Fibroblast of mammary gland (primary cell): ENCODE results near the gene ASCC2.

Experiments
- DNase-seq: peaks from one replicate; pipeline ENCODE4 v3.0.0-alpha.2; 2010; ENCODE audit warnings: low read depth
- H3K4me3 ChIP-seq: 2 replicates; pipeline ENCODE4 v1.5.1; 2011; ENCODE audit warnings: low read depth, mild to moderate bottlenecking, low read length, moderate library complexity; ENCODE audit not compliant: control insufficient read depth
- TF ChIP-seq, protein P1 (sequence below): conservative IDR thresholded peaks from 2 replicates; pipeline ENCODE4 v1.5.1; 2011; ENCODE audit warnings: low read depth, low read length, inconsistent platforms; ENCODE audit not compliant: control insufficient read depth, insufficient read depth

ASCC2 gene

DNA sequence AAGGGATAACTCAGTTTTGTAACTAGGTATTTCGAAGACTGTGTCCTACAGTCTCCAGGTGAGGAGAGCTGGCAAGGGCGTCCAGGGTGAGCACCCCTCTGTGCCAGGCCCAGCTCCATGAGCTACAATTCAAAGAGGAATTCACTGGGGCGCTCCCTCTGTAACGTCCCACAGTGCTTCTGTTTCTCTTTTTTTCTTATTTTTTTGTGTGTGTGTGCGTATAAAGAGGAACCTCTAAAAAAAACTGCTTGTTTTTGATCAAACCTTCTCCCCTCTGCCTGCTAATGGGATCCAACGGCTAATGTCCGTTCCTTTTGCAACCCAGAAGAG lies 17.1 kb downstream of the ASCC2 start:
- DNase-seq, result no peak
- TF ChIP-seq, protein P1, sequence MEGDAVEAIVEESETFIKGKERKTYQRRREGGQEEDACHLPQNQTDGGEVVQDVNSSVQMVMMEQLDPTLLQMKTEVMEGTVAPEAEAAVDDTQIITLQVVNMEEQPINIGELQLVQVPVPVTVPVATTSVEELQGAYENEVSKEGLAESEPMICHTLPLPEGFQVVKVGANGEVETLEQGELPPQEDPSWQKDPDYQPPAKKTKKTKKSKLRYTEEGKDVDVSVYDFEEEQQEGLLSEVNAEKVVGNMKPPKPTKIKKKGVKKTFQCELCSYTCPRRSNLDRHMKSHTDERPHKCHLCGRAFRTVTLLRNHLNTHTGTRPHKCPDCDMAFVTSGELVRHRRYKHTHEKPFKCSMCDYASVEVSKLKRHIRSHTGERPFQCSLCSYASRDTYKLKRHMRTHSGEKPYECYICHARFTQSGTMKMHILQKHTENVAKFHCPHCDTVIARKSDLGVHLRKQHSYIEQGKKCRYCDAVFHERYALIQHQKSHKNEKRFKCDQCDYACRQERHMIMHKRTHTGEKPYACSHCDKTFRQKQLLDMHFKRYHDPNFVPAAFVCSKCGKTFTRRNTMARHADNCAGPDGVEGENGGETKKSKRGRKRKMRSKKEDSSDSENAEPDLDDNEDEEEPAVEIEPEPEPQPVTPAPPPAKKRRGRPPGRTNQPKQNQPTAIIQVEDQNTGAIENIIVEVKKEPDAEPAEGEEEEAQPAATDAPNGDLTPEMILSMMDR, result no peak
- no peak overlapping the region for H3K4me3 ChIP-seq

DNA sequence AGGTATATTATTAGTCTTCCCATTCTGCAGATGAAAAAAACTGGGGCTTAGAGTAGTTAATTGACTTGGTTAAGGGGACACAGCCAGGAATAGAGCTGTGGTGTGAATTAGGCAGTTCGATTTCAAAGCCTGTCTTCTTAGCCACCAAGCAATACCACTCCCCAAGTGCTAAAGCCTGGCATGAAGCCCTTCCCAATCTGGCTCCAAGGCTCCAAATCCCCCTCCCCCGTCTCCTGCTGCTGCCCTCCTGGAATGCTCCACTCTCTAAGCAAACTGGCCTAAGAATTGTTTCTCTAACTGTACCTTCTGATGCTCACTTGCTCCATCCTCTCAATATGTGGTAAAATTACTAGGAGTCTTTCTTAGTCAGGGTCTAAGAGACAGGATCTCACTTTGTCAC lies 18.6 kb downstream of the ASCC2 start:
- DNase-seq, result no peak
- TF ChIP-seq, protein P1, result no peak
- no peak overlapping the region for H3K4me3 ChIP-seq

DNA sequence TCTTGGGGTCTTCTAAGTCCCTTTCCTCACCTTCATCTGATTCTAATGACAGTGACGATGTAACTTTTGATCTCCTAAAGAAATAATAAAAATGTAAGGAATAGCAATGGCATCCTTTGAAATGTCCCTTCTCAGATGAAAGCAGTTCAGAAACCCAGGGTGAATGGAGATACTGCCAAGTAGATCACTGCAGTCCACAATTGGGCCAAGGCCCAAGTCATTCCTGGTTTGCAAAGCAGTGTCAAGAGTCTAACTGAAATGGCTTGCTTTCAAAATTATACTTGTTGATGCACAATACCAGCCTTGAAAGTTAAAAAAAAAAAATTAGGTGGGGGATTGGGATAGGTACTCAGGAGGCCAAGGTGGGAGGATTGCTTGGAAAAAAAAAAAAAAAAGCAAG lies 20.4 kb downstream of the ASCC2 start:
- no peak overlapping the region for H3K4me3 ChIP-seq
- DNase-seq, result no peak
- TF ChIP-seq, protein P1, result no peak

DNA sequence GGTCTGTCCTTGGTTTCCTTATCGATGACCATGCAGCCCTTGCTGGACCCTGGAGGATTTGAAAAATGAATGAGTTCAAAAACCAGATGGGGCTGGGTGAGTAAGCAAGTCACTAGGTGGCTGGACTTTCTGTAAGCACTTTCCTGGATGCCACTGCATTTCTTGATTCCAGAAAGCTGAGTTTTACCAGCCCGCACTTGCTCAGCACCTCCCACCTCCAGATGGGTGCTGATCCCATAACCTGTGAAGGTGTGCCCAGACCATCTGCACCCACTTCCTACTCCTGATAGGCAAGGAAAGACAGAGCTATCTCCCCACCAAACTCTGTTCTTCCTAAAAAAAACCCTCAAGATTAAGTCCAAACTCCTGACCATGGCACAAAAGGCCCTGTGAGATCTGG lies 21.1 kb downstream of the ASCC2 start:
- TF ChIP-seq, protein P1, result no peak
- DNase-seq, result no peak
- H3K4me3 ChIP-seq, result no peak overlapping the region

DNA sequence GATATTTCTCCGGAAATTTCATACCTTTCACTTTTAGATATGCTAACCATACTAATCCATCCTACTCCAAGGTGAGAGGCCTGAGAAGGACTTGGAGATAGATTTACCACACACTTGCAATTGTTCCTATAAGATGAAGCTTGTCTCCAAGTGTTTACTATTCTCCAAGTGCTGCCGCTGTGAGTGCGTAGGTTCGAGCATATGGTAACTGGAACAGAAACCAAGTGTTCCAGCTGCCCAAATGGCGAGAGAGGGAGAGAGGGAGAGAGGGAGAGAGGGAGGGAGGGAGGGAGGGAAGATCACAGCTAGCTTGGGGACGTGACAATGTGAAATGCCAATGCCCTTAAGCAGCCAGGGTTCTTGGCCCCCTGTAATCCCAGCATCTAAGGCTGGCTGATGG lies 21.5 kb downstream of the ASCC2 start:
- TF ChIP-seq, protein P1, result no peak
- DNase-seq, result no peak
- no peak overlapping the region for H3K4me3 ChIP-seq

DNA sequence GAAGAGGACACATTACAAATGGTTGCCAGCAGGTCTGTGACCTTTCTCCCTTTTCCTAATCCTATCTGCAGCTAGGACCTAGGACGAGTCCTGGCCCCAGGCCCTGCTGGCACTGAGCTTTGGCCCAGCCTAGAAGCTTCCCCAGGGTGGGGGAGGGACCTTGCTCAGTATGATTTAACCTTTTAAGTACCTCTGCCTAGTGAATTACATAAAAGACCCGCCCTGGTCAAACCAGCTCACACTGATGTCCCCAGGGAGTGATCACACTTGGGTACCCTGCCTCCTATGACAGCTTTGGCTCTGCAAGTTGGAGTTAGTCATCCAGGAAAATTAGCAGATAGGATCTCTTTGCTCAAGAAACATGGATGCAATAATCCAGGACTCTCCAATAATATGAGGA lies 21.9 kb downstream of the ASCC2 start:
- peak; percentile 44 for DNase-seq
- H3K4me3 ChIP-seq, result no peak overlapping the region
- TF ChIP-seq, protein P1, result no peak

DNA sequence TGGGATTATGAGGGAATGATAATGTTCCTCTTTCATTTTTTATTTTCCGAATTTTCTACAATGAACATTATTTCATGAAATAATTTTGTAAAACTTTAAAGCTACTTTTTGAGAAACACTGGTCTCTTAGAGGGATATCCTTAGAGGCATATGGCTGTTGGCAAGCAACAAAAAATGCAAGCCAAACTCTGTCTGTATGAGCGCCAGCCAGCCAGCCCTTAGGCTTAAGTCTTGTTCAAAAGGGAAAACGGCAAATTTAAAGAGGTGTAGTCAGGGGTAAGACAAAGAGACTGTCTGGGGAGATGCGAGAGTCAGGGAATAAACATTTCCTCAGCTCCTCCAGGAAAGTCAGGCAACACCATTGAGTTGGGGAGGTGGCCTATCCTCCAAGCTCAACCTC lies 22.5 kb downstream of the ASCC2 start:
- H3K4me3 ChIP-seq, result no peak overlapping the region
- DNase-seq, result no peak
- TF ChIP-seq, protein P1, result no peak
